HepG2 (cell line): Measurements from ENCODE around the gene CAMTA1.
"Not testable (repeated sequence)": the region's sequence is repeated elsewhere in the genome, so short reads cannot be mapped to it uniquely, and the experiment has no call there.

Experiments
- CREB1 ChIP-seq, 2 experiments: fragments of 450-650 bp in 1 of 2; IDR thresholded peaks; 2 replicates each; pipeline ENCODE4 v1.6.1; 2016 to 2017; ENCODE audit warnings: control low read depth in 1 of 2, mild to moderate bottlenecking in 1 of 2, missing compliant biosample characterization in 1 of 2, missing genetic modification characterization in 1 of 2
- KAT2B ChIP-seq: fragments of 150-350 bp; IDR thresholded peaks from 2 replicates; pipeline ENCODE4 v1.6.1; 2014; ENCODE audit warnings: low read depth, low read length, borderline replicate concordance
- NAIF1 ChIP-seq: sonication (generic); formaldehyde crosslinking; IDR thresholded peaks from 2 replicates; pipeline ENCODE4 v1.5.0; 2020; ENCODE audit warnings: mild to moderate bottlenecking, missing genetic modification reagents, borderline replicate concordance

- TF ChIP-seq KAT2B; NAIF1 (CRISPR knock-in tag); CREB1 (IDR thresholded peaks at IDR 0.05); CREB1 (CRISPR knock-in tag; IDR thresholded peaks at IDR 0.05): not testable (repeated sequence)
Observed at GRCh38 chr1:7168554-7168953, 383.3 kb downstream of the CAMTA1 start.
